GM19455 (cell line): Measurements from ENCODE around the gene IKZF2.

Experiments
- ATAC-seq: cut with Tn5 transposase; IDR thresholded peaks from one replicate; pipeline ENCODE4 v1.9.1; 2021; ENCODE audit not compliant: unreplicated experiment

The IKZF2 gene

GRCh38 chr2:213151437-213152064, at the start of gene IKZF2:
Gene IKZF2 (minus strand): TSS chr2:213151612. CDS start chr2:213148629, 2,983 bp downstream.
- peak; percentile 71 for ATAC-seq

- no peak for ATAC-seq
Observed at GRCh38 chr2:213199871-213200270, 48.5 kb upstream of the IKZF2 start.

DNA sequence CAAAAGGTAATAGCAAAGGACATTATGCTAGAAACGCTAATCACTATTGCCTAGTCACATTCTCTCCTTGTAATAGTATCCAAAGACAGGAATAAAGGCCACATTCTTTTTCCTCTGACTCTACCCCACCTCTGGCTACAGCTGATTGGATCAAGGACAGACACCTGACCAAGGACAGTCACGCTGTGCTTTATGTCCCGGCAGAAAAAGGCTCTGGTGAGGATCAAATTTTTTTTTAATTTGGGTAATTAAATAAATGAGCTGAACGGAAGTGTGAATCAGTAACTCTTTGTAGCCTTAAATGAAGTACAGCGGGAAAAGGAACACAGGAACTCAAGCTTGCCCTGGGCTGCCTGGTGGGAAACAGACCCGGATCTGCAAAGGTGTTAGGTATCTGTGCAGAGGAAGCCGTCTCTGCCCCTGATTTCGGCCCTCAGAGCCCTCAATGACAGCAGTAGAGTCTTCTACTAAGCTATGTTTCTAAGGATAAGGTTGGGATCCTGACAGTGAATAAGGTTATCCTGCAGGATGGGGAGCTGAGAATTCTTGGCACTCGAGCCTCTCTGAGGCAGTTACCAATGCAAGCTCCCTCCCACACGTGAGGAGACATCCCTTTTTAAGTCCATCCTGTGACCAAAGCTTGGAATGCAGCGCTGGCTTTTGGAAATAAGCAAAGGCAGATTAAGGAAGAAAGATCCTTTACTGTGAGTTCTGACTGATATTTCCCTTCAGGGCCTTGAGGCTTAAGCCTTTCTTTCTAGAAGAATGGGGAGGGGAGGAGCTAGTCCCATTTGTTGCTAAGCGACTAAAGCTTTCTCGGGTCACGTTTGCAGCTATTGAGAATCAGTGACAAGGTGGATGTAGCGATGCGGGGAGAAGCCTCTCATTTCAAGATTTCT, 37.8 kb upstream of the IKZF2 start:
- no peak for ATAC-seq

- ATAC-seq: no peak
Observed at GRCh38 chr2:213188533-213188867, 37.1 kb upstream of the IKZF2 start.

DNA sequence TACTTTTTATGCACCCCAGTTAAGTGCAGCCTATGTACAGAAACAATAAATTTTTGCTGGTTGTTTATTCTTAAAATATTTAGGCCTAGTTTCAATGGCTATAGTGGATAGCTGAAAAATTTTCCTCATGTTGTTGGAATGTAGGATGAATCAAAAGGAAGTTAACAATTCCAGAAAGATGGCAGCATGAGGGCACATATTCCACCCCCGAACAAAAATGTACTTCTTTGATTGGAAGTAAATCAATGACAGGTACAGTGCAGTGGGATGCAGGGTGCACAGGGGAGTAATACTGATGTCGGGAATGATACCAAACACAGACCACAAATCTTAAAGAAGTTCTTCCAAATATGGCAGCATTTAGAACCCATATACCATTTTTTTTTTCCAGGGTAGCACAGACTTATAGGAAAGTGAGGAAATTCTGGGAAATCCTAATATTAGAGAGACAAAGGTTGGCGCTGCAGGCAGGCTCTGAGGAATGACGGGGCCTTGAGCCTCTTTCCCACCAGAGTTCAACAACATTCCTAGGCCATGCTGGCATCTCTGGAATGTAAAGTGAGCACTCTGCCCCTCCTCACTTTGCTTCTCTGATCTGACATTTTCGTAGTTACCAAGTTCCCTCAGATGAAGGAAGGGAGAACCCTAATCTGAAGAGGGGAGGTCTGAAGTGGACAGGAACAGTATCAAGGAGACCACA, 36.6 kb upstream of the IKZF2 start:
- no peak for ATAC-seq

DNA sequence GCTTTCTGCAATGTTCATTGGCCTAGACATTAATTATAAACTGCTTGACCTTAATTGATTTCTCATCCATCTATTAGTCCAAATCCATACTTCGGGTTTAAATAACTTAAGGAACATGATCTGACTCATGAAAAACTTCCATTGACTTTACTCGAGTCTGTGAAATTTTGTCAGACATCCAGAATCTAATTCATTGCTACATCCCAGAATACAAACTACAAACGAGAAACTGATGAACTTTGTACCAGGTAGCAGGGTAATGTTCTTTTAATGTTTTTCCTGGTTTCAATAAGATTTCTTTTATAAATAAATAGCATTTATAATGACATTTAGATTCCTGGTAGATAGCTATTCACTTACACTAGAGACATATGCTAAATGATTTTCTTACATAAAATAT, 36.0 kb upstream of the IKZF2 start:
- ATAC-seq: no peak

DNA sequence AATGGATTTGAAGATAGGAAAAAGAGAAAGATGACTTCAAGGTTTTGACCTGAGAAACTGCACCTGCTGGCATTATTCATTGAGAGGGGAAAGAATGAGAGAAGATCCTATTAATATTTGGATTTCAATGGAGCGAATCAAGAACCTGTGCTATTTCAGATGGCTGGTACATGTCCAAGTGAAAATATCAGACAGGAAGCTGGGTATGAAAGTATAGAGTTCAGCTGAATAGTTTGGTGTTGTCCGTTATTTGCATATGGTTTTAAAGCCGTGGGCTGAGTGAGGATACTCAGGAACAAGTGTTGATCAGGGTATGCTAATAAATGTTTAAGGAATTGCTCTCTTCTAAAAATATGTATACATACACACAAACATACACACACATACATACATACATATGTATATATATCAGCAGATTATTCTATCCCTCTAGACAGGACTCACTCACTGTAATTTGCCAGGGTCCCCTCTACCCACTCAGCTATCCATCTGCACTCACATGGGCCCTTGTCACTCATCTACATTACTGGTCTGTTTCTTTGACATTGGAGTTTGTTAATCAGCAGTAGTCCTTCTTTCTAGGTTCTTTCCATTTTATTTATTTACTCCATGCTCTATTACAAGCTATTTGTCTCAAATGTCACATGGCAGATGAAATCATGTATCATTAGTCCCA, 33.9 kb upstream of the IKZF2 start:
- peak; percentile 97 for ATAC-seq

- ATAC-seq: no peak
Observed at GRCh38 chr2:213181712-213182111, 30.3 kb upstream of the IKZF2 start.

GRCh38 chr2:213177679-213178078, 26.3 kb upstream of the IKZF2 start:
- ATAC-seq: no peak

DNA sequence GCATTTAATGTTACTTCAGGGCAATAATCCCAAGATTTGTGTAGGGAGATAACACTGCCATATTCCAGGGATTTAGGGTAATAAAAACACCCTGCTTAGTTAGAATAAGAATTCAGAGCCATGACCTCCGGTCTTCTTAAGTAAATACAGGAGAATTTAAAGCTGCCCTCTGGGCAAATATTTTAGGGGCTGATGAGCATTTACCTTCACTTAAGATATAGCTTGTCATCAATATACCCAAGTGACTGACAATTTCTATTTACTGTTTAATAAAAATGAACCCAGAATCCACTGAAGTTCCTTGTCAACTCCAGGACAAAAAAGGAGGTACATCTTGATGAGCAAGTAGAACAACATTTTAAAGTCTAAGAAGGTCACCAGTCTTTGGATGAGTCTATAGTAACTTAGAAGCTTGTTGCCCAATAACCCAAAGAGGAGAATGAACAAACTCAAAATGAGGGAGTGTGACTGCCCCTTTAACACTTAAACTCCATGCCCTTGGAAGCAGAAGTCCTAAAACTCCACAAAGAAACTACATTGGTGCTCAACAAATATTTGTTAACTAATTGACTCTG, 24.3 kb upstream of the IKZF2 start:
- ATAC-seq: no peak

GRCh38 chr2:213172641-213173040, 21.2 kb upstream of the IKZF2 start:
- ATAC-seq: no peak

DNA sequence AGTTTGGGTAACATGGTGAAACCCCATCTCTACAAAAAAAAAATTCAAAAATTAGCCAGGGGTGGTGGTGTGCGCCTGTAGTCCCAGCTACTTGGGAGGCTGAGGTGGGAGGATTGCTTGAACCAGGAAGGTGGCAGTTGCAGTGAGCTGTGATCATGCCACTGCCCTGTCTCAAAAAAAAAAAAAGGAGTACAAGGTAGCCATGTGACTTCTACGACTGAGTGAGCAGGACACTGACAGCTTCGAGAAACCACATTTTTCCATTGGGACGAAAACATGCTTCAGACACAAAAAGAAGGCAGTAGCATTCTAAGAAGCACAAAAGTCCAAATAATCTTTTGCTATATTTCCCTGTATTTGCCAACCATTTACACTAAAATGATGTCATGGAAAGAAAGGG, 19.7 kb upstream of the IKZF2 start:
- no peak for ATAC-seq

DNA sequence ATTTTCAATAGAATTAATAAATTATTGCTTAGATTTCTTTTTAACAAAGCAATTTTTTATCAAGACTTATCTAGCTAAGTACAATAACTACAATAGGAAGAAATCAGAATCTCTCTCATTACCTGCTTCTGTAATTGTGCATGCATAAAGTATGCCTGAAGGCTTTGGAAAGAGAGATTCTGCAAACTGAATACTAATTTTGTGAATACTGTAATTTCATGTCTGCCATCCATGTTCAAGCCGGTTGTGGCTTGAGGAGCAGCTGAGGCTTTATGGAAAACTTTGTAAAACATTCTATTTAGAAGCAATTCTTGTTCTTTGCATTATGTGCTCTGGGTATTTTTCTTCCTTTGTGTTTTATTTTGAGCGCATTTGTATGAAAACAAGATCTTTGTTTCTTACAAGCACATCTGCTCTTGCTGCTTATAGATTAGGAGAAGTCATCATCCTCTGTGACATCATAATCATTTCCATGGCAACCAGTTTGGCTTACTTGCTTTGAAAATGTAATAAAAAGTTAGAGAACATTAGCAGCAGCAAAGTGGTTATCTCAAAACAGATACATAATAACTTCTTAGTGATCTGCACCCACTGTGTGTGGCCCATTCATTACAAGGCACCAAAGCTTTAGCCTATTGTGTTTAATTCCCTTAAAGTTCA, 16.0 kb upstream of the IKZF2 start:
- no peak for ATAC-seq

- peak; percentile 99 for ATAC-seq
Observed at GRCh38 chr2:213166109-213166508, 14.7 kb upstream of the IKZF2 start.

DNA sequence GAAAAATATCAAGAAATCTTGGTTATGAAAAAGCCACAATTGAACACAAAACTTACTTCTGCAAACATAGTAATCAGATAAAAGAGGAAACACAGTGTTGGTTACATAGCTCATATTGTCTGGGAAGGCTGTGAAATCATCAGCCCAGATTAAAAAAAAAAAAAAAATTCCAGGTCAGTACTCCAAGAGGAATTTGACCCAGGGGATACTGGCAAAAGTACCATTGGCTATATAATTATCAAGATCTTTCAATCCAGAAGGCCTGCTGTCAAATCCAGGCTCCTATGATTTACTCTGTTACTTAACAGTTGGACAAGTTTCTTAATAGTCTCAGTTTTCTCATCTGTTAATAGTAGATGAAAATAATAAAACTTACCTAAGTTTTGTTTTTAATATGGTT, 12.9 kb upstream of the IKZF2 start:
- no peak for ATAC-seq

GRCh38 chr2:213162516-213163118, 11.2 kb upstream of the IKZF2 start:
- ATAC-seq: no peak

DNA sequence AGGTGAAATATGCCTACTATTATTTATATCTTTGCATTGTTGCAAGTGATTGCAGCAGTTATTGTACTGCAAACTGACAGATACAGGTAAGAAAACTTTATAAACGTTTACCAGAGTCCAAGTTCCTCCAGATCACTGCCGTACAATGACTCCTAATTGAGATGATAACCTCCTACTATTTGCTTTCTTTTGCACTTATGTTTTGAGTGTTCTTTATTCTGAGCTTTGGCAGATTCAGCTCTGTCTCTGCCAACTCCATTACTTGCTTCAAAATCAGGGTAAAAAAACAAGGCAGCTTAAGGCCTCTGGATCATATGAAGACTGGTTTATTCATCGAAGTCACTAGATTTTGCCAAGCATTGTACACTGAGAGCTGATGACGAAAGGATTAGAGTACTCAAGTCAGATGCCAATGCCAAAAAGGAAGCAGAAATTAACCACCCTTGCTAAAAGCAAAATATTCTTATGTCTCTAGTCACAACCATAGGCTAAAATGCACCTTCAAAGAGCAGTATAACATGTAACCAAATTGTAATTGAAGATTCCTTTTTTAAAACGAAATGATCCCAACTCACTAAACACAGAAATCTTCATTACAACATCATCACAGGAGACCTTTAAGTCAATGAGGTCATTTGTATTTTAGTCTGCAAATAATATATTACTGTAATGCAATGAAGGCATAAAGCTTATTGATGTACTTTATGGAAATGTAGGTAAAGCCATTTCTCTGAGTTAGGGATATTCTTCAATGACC, 10.5 kb upstream of the IKZF2 start:
- ATAC-seq: no peak

- no peak for ATAC-seq
Observed at GRCh38 chr2:213159768-213160167, 8.4 kb upstream of the IKZF2 start.

DNA sequence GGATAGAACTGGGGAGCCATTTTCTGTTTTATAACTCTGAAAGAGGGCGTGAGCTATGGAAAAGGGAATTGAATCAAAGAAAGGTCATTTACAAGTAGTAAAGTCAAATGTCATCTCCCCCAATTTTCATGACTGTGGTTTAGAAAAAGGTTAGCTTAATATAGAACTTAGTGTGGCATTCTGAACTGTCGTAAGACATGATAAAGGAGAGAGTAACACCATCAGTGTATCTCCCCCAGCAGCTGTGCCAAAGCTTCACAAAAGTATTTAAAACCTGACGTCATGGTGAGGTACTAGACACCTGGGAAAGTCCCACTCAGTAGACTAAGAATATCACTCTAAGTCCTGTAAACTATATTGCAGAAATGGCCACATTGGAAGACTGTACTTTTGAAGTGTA, 5.8 kb upstream of the IKZF2 start:
- ATAC-seq: no peak
